CD4-positive, alpha-beta T cell treated with Interferon alpha-2 for 1 hour (primary cell): ENCODE data around the gene ZNF772.

Experiments
- DNase-seq, 2 donors: peaks; one replicate each; pipeline ENCODE4 v3.0.0-alpha.2; 2020 to 2022

The ZNF772 gene

DNA sequence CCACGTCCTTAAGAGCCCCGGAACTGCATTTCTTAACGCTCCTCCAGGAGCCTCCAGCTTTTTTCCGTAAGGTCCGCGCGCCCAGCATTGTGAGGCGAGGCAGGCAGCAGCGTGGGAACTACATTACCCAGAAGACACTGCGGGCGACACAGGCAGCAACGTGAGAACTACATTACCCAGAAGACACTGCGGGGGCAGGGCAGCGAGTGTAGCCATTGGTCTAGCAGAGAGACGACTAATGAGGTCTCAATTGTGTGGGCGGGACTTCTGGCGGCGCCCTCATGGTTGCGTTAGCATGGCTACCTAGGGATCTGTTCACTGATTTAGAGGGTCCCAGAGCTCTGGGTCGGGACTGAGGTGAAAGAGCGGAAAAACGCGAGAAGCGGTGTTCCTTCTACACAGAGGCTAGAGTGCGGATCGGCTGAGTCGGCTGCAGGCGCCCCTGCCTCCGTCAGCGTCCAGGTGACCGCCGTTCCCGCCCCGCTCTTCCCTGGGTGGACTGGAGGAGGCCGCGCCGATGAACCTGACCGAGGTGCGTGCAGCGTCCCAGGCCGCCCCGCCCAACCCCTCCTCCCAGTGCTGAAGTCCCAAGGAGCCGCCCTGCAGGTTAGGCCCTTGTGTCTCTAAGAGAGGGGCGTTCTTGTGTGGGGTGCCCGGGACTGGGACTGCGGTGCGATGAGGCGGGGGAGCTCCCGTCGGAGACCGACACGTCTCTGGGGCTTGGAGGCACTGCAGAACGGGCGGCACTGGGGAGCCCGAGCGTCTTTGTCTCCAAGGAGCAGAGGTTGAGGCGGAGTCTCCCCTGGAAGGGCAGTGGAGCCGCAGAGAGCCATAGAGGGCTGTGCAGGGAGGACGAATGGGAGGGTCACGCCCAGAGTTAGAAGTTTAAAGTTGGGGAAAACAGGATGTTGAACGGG lies 42.0 kb downstream of the ZNF772 start, which contains the start of gene ZNF749:
Gene ZNF749, plus strand, starts transcription at position 264 of the 917 bp plus-strand sequence. Its CDS starts 254 bp downstream, at position 518.
- DNase-seq, result peak; percentile 98 to 99

DNA sequence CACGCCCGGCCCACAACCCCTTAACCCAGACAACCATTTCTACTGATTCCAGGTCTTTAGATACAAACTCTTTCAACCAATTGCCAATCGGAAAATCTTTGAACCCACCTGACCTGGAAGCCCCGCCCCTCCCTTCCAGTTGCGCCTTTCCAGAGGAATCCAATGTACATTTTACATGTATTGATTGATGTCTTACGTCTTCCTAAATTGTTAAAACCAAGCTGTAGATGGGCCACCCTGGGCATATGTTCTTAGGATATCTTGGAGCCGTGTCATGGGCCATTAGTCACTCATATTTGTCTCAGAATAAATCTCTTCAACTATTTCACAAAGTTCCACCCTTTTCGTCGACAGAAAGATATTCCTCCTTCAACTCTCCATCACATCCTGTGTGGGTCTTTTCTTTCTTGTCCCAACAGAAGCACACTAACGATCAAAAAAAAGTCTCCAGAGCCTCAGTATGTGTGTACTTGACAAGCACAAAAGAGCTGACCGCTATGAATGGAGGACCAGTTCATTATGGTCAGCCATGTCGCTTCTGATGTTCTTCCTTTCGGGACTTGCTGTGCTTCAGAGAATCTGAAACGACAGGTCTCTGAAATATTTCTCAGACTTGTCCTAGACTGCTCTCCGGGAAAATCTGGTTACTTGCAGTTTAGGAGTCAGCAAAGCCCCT lies 42.8 kb downstream of the ZNF772 start:
- no peak for DNase-seq

DNA sequence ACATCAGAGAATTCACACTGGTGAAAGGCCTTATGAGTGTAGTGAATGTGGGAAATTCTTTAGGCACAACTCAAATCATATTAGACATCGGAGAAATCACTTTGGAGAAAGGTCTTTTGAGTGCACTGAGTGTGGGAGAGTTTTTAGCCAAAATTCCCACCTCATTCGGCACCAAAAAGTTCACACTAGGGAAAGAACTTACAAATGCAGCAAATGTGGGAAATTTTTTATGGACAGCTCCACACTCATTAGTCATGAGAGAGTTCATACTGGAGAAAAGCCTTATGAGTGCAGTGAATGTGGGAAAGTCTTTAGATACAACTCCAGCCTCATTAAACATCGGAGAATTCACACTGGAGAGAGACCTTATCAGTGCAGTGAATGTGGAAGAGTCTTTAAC lies 56.3 kb downstream of the ZNF772 start:
- DNase-seq, result no peak

DNA sequence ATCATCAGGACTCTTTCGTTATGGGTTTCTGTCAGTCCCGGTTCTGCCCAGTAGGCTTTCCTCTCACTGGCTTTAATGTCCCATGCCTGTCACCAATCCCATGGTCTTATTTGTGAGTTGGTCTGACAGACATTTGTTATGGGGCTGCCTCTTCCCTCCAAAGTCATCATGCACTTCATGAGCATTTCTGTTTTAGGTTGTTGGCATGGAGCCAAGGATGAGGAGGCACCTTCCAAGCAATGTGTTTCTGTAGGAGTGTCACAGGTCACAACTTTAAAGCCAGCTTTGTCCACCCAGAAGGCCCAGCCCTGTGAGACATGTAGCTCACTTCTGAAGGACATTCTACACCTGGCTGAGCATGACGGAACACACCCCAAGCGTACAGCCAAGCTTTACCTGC lies 57.9 kb downstream of the ZNF772 start:
- DNase-seq, result no peak
